ENCODE measurements around the gene WFS1.

DNA sequence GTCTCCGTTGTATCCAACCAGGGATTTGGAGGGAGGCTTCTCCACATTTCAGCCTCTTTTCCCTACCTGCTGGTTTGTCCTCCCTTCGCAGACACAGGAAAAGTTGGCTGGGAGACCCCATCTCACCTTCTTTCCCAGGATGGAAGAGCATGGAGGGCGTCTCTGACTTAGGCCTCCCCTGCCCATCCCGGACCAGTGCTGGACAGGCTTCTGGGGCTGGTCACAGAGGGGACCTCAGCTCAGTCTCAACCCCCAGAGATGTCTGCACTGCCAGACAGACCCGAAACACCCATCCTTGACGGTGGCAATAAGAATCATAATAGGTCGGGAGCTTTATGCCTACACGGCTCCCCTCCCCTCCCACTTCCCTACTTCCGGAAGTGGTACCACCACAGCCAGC lies 1.6 kb downstream of the WFS1 start:
- TF ChIP-seq, protein P1, sequence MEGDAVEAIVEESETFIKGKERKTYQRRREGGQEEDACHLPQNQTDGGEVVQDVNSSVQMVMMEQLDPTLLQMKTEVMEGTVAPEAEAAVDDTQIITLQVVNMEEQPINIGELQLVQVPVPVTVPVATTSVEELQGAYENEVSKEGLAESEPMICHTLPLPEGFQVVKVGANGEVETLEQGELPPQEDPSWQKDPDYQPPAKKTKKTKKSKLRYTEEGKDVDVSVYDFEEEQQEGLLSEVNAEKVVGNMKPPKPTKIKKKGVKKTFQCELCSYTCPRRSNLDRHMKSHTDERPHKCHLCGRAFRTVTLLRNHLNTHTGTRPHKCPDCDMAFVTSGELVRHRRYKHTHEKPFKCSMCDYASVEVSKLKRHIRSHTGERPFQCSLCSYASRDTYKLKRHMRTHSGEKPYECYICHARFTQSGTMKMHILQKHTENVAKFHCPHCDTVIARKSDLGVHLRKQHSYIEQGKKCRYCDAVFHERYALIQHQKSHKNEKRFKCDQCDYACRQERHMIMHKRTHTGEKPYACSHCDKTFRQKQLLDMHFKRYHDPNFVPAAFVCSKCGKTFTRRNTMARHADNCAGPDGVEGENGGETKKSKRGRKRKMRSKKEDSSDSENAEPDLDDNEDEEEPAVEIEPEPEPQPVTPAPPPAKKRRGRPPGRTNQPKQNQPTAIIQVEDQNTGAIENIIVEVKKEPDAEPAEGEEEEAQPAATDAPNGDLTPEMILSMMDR (IDR thresholded peaks at IDR 0.05): no peak
- TF ChIP-seq POLR2A (IDR thresholded peaks at IDR 0.05) (no peak), EP300 (IDR thresholded peaks at IDR 0.05) (no peak)

Measured in suprapubic skin (tissue), 3 donors.